Measurements from ENCODE around the gene NAPEPLD. TPM values are rescaled to one million over a fixed set of nuclear protein-coding genes. Genes with fewer than 3 reads are reported as not detected.

Gene NAPEPLD
- total and polyA plus RNA-seq, 2 of the 8 experiments (the other 6 are each of a cell fraction or from before 2014, with no cell fraction given): 4.2 to 9.9 TPM

DNA sequence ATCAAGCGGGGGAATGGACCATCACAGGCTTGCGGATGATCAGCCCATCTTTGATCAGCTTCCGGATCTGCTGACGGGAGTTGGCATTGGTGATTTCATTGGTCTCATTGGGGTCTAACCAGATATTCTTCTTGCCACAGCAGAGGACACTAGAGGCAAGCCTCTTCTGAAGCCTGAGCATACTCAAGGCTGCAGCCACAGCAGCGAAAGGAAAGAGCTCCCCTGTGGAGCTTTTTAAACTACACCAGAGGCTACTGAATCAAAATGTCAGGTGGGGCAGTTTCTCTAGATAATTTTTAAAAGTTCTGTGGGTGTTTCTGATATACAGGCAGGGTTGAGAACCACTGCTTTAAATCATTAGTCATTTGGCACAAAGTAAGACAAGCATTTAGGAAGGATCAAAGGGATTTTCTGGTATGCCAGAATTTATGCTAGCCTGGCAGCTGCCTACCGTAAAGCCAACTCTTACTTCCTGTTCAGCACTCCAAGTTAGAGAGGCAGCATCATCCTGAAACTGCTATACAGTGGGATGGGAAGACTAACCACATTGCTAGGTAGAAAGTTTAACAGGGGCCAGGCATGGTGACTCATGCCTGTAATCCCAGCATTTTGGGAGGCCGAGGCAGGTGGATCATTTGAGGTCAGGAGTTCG is 7.0 kb downstream of the NAPEPLD start:
- H2AFZ ChIP-seq (ENCODE audit: low read length): no peak overlapping the region
- H2BK12ac ChIP-seq (ENCODE audit: low read depth, low read length): no peak overlapping the region
- ChIA-PET POLR2A (ENCODE audit: partially characterized antibody) (interaction anchor here (0.9 to 1.0 kb wide), 2 partner anchors 13 to 40 kb away, joined by 3 read pairs; no protein-coding TSS in a partner anchor), CTCF (ENCODE audit: partially characterized antibody) (interaction anchor here (0.6 to 0.8 kb wide), 4 partner anchors 11 to 181 kb away, joined by 3 to 4 read pairs (median 3); no protein-coding TSS in a partner anchor)
- H2AK5ac ChIP-seq (ENCODE audit: low read depth, low read length): no peak overlapping the region
- no peak overlapping the region for H3K14ac ChIP-seq (ENCODE audit: insufficient read length)
- peaks cover 2 to 7% (median 4%) of the 10 kb centered on the region in 4 experiments; a peak in 4 of 7 replicates for H3K4me1 ChIP-seq (replicated peaks in 1 of 4; ENCODE audit: control insufficient read depth in 3 of 4, insufficient read depth in 4 of 4, low read length in 3 of 4)
- H4K8ac ChIP-seq (ENCODE audit: extremely low read depth, insufficient read depth, low read length): no peak overlapping the region
- no peaks in the 10 kb centered on the region for H3K27me3 ChIP-seq (replicated peaks in 1 of 4; ENCODE audit: control insufficient read depth in 3 of 4, extremely low read depth in 1 of 4, insufficient read depth in 3 of 4, low read length in 3 of 4)
- no peak overlapping the region for H4K5ac ChIP-seq (ENCODE audit: insufficient read length, low read depth, low read length)
- H3K23ac ChIP-seq (ENCODE audit: insufficient read length): no peak overlapping the region
- no peaks in the 10 kb centered on the region for H3K36me3 ChIP-seq (ENCODE audit: control insufficient read depth in 2 of 4, insufficient read depth in 4 of 4, low read length in 3 of 4)
- H3K27ac ChIP-seq (ENCODE audit: low read depth, low read length): no peak overlapping the region
- no peak overlapping the region for H3K4me2 ChIP-seq (ENCODE audit: insufficient read depth in 1 of 2, low read depth in 2 of 2, low read length in 2 of 2)
- no peaks in the 10 kb centered on the region for H3K23me2 ChIP-seq (ENCODE audit: low read depth, low read length)
- no peak overlapping the region for H3K18ac ChIP-seq (ENCODE audit: extremely low read depth, low read length)
- H3K9me3 ChIP-seq (ENCODE audit: insufficient read depth in 2 of 2, low read depth in 1 of 2, low read length in 1 of 2): no peaks in the 10 kb centered on the region
- no peak overlapping the region for H2BK120ac ChIP-seq (replicated peaks; ENCODE audit: low read depth, low read length)
- no peak overlapping the region for H3K9ac ChIP-seq (replicated peaks in 1 of 4; ENCODE audit: extremely low read depth in 1 of 4, low read depth in 3 of 4, low read length in 3 of 4)
- no peak overlapping the region for H3K56ac ChIP-seq (replicated peaks; ENCODE audit: insufficient read length, low read depth, low read length)
- H2BK20ac ChIP-seq (ENCODE audit: low read length): no peak overlapping the region
- WGBS, 2 experiments (ENCODE audit: extremely low coverage in 1 of 2, insufficient coverage in 1 of 2, insufficient read length in 1 of 2, insufficient replicate concordance in 2 of 2, low coverage in 1 of 2, low lambda C conversion rate in 2 of 2, missing lambda C conversion rate in 1 of 2): 88% methylated on average over 8 of the region's 8 CpGs; no CpG with 5 or more reads in 1 of the 2 experiments
- H3K79me1 ChIP-seq (ENCODE audit: low read depth, low read length): peaks cover 2% of the 10 kb centered on the region; the same call in 1 of the 2 replicates
- FAIRE-seq (no peak), DNase-seq (ENCODE audit: low read depth in 1 of 2, low spot score in 2 of 2) (no peak)
- peaks cover 0 to 18% of the 10 kb centered on the region in 2 experiments; a peak in 2 of 4 replicates for H3K79me2 ChIP-seq (ENCODE audit: control insufficient read depth in 1 of 2, insufficient read depth in 2 of 2, low read length in 2 of 2)
- no peak overlapping the region for H3K4me3 ChIP-seq (ENCODE audit: extremely low read depth in 1 of 4, insufficient read depth in 2 of 4, low read depth in 3 of 4, low read length in 4 of 4)
- TF ChIP-seq MAFK (IDR thresholded peaks at IDR 0.05; ENCODE audit: low read depth, low read length): no peak
- TF ChIP-seq BACH1 (IDR thresholded peaks at IDR 0.05; ENCODE audit: low read length): no peak
- TF ChIP-seq SIRT6 (IDR thresholded peaks at IDR 0.05; ENCODE audit: low read length): no peak
- no peak for TF ChIP-seq EGR1 (IDR thresholded peaks at IDR 0.05; ENCODE audit: borderline replicate concordance, low read depth, low read length)
- no peak for TF ChIP-seq SRF (IDR thresholded peaks at IDR 0.05; ENCODE audit: low read depth, low read length)
- no peak for TF ChIP-seq CBX8 (IDR thresholded peaks at IDR 0.05; ENCODE audit: borderline replicate concordance, low read depth, low read length)
- TF ChIP-seq ATF2 (IDR thresholded peaks at IDR 0.05; ENCODE audit: low read length): no peak
- no peak for TF ChIP-seq SIN3A (conservative IDR thresholded peaks at IDR 0.05 in 1 of 2, IDR thresholded peaks at IDR 0.05 in 1 of 2; ENCODE audit: low read depth in 1 of 2, low read length in 2 of 2)
- H3K4ac ChIP-seq (replicated peaks; ENCODE audit: insufficient read length, low read depth, low read length): no peak overlapping the region
- H4K91ac ChIP-seq (replicated peaks; ENCODE audit: insufficient read length, low read length): no peak overlapping the region
- no peak overlapping the region for H2BK5ac ChIP-seq (ENCODE audit: low read depth, low read length)
- no peak overlapping the region for H2BK15ac ChIP-seq (ENCODE audit: low read length)
- H4K20me1 ChIP-seq (replicated peaks in 1 of 2; ENCODE audit: control insufficient read depth in 1 of 2, insufficient read depth in 2 of 2, low read length in 2 of 2): peaks cover 0 to 3% of the 10 kb centered on the region in 2 experiments

Data from H1 (cell line).